8988T (cell line): Measurements from ENCODE around the gene KRTAP10-10.
"Not testable (repeated sequence)": the region's sequence is repeated elsewhere in the genome, so short reads cannot be mapped to it uniquely, and the experiment has no call there.

Experiments
- DNase-seq: peaks from one replicate; pipeline ENCODE4 v3.0.0; 2011

Gene KRTAP10-10

GRCh38 chr21:44637018-44637850, at the start of gene KRTAP10-10:
TSS of gene KRTAP10-10 (plus strand) at chr21:44637356. CDS start at chr21:44637418, 62 bp downstream.
- no peak for DNase-seq

- no peak for DNase-seq
Observed at GRCh38 chr21:44589094-44589493, 48.1 kb upstream of the KRTAP10-10 start.

GRCh38 chr21:44589586-44590305, 47.4 kb upstream of the KRTAP10-10 start:
- DNase-seq, result no peak

- no peak for DNase-seq
Observed at GRCh38 chr21:44590311-44590721, 46.8 kb upstream of the KRTAP10-10 start.

- not testable (repeated sequence) for DNase-seq
Observed at GRCh38 chr21:44590897-44591800, 46.0 kb upstream of the KRTAP10-10 start.

- DNase-seq, result not testable (repeated sequence)
Observed at GRCh38 chr21:44591801-44592130, 45.4 kb upstream of the KRTAP10-10 start.

- no peak for DNase-seq
Observed at GRCh38 chr21:44592446-44593311, 44.5 kb upstream of the KRTAP10-10 start, which contains the start of gene KRTAP10-6. TSS of gene KRTAP10-6 (minus strand) at chr21:44592505. CDS start at chr21:44592484, 21 bp downstream.

GRCh38 chr21:44593598-44594405, 43.4 kb upstream of the KRTAP10-10 start:
- no peak for DNase-seq

- no peak for DNase-seq
Observed at GRCh38 chr21:44594406-44594916, 42.7 kb upstream of the KRTAP10-10 start.

GRCh38 chr21:44595524-44595923, 41.6 kb upstream of the KRTAP10-10 start:
- no peak for DNase-seq

GRCh38 chr21:44596068-44596725, 41.0 kb upstream of the KRTAP10-10 start:
- DNase-seq, result no peak

GRCh38 chr21:44598061-44598460, 39.1 kb upstream of the KRTAP10-10 start:
- no peak for DNase-seq

GRCh38 chr21:44599264-44600029, 37.7 kb upstream of the KRTAP10-10 start:
- no peak for DNase-seq

GRCh38 chr21:44600118-44600978, 36.8 kb upstream of the KRTAP10-10 start, which contains the start of gene KRTAP10-7:
TSS of gene KRTAP10-7 (plus strand) at chr21:44600597. CDS start at chr21:44600622, 25 bp downstream.
- not testable (repeated sequence) for DNase-seq

GRCh38 chr21:44601091-44601490, 36.1 kb upstream of the KRTAP10-10 start:
- not testable (repeated sequence) for DNase-seq

GRCh38 chr21:44601596-44602462, 35.3 kb upstream of the KRTAP10-10 start:
- DNase-seq, result no peak

GRCh38 chr21:44602463-44602850, 34.7 kb upstream of the KRTAP10-10 start:
- DNase-seq, result no peak
